RPMI7951 (cell line): Measurements from ENCODE around the gene TNFRSF8. TPM values are rescaled to one million over a fixed set of nuclear protein-coding genes. Genes with fewer than 3 reads are reported as not detected.

Source experiments
- DNase-seq: peaks from one replicate; pipeline ENCODE4 v3.0.0-alpha.2; 2012; ENCODE audit warnings: low read depth
- total RNA-seq: library from RNA; depleted of rRNA; stranded (reverse); fragments of >200 nt; shearing (Covaris generic); gene quantifications from 2 replicates; pipeline ENCODE4 v1.2.3, GENCODE V29; 2014

The TNFRSF8 gene
- total RNA-seq, 1 experiment from 2014 or later, result not detected

DNA sequence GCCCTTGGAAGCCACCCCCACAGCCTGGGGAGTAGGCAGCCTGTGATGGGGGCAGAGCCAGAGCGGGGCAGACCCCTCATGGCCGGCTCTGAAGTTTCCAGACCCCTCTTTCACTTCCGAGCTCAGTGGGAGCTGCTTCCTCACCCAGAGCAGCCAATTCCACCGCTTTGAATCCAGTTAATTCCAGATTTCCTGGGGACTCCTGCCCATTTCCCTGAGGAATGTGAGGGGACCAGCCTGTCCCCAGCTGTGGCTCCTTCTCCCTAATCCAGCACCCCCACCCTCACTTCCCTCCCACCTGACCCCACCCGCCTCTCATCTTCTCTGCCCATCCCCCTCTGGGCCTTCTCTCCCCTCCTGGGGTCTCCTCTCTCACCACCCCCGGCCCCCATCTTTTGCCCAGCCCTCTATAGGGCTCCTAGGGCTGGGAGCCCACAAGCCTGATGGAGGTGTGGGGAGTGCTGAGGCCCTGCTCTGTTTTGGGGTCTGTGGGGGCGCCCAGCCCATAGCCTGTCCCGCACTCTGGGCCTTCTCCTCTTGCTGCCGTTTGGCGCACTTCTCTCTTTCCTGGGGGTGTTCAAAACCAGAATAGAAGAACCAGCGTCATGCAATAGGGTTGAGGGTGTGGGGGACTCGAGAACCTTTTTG is 77.5 kb downstream of the TNFRSF8 start:
- no peak for DNase-seq

DNA sequence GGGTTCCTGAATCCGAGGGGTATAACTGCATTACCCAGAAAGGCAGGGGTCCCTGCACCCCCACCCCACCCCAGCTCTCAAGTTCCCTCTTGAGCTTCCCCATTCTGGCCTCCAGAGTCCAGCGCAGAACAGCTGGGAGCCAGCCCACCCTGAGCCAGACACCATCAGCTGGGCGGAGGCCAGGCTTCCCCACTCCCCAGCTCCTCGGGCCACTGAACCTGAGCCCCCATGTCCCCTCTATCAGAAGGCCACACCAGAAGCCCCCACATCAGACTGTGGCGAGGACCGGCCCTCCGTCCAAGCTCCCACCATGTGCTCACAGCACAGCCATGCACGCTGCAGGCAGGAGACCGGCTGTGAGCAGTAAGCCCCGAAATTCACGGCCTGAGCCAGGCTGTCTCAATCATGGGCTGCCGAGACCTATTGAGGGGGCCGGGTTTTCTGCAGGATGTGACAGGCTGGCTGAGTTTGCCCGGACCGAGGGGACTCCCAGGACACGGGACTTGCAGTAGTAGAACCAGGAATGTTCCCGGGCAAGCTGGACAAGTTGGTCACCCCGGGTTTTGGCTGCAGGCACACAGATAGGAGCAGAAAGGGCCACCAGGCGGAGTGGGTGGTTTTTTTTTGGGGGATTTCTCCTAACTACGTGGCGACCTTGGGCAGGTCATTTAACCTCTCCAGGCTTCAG is 78.2 kb downstream of the TNFRSF8 start:
- no peak for DNase-seq

DNA sequence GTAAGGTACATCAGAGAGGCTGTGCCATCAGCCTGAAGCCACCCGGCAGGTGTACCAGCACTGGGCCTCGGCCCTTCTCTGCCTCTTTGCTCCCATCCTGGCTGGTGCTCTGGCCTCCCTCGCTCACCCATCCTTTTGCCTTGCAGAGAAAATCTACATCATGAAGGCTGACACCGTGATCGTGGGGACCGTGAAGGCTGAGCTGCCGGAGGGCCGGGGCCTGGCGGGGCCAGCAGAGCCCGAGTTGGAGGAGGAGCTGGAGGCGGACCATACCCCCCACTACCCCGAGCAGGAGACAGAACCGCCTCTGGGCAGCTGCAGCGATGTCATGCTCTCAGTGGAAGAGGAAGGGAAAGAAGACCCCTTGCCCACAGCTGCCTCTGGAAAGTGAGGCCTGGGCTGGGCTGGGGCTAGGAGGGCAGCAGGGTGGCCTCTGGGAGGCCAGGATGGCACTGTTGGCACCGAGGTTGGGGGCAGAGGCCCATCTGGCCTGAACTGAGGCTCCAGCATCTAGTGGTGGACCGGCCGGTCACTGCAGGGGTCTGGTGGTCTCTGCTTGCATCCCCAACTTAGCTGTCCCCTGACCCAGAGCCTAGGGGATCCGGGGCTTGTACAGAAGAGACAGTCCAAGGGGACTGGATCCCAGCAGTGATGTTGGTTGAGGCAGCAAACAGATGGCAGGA is 79.2 kb downstream of the TNFRSF8 start:
- no peak for DNase-seq

GRCh38 chr1:12142891-12143630 is 80.0 kb downstream of the TNFRSF8 start:
- DNase-seq, result no peak

GRCh38 chr1:12143631-12144155 is 80.6 kb downstream of the TNFRSF8 start:
- DNase-seq, result peak; percentile 99

DNA sequence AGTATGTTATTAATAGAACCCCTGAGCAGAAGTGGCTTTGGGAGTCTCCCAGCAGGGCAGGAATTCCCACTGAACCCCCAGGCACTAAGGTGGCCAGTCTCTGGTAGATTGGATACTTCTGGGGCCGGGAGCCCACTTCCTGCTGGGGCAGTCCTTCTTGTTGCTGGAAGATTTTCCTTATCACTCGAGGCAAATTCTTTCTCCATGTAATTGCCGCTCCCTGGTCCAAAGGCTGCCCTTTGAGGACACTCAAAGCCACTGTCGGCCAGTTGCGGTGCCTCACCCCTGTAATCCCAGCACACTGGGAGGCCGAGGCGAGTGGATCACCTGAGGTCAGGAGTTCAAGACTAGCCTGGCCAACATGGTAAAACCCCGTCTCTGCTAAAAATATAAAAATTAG is 81.1 kb downstream of the TNFRSF8 start:
- peak; percentile 80 for DNase-seq

- no peak for DNase-seq
Observed at GRCh38 chr1:12144969-12145368, 81.9 kb downstream of the TNFRSF8 start.

GRCh38 chr1:12145616-12146342 is 82.7 kb downstream of the TNFRSF8 start:
- DNase-seq, result no peak

- no peak for DNase-seq
Observed at GRCh38 chr1:12146343-12147112, 83.4 kb downstream of the TNFRSF8 start.

DNA sequence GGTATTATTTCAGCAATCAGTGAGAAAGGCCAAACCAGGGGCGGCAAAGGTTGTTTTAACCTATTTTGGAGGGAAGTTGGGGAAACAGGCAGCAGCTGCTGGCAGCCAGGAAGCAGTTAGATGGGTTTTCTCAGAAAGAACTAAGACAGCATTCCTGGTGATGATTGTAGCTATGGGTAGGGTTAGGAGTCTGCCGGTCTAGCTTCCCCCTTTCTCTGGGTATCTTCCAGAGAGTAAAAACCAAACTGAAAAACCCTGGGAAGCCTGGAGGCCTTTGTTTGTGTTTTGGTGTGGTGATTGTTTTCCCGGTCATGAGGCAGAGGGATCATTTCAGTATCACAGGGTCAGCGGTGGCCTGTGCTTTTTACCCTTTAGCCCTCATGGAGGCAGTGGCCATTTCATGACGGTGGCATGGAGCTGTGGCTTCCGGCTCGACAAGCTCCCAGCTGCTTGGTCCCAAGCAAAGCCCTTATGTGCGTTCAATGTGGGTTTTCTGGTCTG is 84.1 kb downstream of the TNFRSF8 start:
- no peak for DNase-seq

DNA sequence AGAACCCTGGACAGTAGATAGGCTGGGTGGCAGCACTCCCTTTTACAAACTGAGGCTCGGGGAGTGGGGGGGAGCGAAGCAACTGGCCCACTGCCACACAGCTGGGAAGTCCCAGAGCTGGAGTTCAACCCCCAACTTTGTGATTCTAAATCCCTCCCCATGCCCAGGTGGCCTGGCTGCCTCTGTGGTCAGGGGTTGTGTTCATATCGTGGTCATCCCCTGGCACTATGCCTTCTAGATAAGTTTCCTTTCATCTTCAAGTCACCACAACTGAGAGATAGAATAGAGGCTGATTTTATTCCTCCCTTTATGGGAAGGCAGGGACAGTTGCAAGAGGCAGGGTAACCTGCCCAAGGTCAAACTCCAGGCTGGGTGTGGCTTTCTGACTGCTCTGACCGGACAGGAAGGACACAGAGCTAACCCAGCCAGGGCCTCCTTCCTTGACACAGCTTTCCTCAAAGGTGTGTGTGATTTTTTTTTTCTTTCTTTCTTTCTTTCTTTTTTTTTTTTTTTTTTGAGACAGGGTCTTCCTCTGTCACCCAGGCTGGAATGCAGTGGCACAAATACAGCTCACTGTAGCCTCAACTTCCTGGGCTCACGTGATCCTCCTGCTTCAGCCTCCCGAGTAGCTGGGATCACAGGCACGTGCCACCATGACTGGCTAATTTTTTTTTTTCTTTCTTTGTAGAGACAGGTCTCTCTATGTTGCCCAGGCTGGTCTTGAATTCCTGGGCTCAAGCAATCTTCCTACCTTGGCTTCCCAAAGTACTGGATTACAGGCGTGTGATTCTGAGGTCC is 85.3 kb downstream of the TNFRSF8 start:
- peak; percentile 79 for DNase-seq

- DNase-seq, result no peak
Observed at GRCh38 chr1:12148958-12149790, 86.1 kb downstream of the TNFRSF8 start.

GRCh38 chr1:12149791-12150175 is 86.7 kb downstream of the TNFRSF8 start:
- DNase-seq, result no peak

- DNase-seq, result no peak
Observed at GRCh38 chr1:12150456-12151200, 87.5 kb downstream of the TNFRSF8 start.

DNA sequence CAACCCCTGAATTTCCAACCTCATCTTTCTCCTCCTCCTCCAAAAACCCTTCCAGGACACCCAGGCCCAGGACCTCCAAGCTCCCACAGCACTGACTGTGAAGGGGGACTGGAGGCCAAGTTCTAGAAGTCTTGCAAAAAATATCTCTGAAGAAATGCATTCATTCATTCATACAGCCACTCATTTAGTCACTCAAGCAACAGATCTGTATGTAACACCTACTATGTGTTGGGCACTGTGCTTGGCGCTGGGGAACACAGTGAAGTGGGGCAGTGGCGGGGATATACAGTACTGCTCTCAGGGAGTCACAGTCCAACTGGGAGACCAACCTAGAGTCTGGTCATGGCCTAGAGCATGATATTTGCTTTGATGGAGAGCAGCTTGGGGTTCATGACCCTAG is 88.4 kb downstream of the TNFRSF8 start:
- DNase-seq, result no peak

GRCh38 chr1:12152113-12152891 is 89.2 kb downstream of the TNFRSF8 start:
- no peak for DNase-seq

DNA sequence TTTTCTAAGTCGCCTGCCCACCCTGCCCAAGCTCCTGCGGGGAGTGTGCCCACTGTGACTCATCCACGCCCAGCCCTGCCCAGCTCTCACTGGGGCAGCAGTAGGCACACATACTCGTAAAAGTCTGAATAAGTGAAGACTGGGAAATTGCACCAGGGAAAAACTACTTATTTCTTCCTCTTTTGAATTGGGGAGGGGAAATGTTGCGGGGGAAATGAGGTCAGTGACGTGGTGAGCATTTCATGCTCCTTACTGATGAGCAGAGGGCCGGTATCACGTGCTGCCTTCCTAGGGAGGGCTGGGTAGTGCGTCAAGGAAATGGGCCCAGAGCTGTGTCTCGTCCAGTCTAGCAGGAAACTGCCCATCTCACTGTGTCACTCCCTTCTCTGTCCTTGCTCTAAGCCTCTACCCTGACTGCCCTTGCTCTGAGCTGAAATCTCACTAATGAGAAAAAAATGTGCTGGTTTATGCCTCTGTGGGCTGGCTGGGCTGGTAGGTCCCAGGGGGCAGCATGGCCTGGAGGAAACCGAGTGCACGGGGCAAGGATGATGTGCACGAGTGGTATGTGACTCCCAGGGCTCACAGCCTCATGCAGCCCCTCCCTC is 90.2 kb downstream of the TNFRSF8 start:
- DNase-seq, result peak; percentile 80
